Placental epithelial cell (primary cell): Measurements from ENCODE around the gene LAS1L. TPM values are rescaled to one million over a fixed set of nuclear protein-coding genes. Genes with fewer than 3 reads are reported as not detected.

Experiments
- total RNA-seq: library from RNA; depleted of rRNA; stranded (reverse); fragments of >200 nt; gene quantifications from 2 replicates; pipeline ENCODE4 v1.2.3, GENCODE V29; 2012

LAS1L gene
- total RNA-seq: 13.3 and 13.4 TPM in 2 replicates

GRCh38 chrX:65534450-65535292 is at the start of gene LAS1L:
LAS1L (minus strand) TSS chrX:65534787; CDS start chrX:65534715, 72 bp downstream.

Other genes with a start within 250 kb of the LAS1L start
- 62.0 and 140 TPM in 2 replicates for gene MSN, start 132.9 kb upstream of the LAS1L start, total RNA-seq